HG03060 (cell line): ENCODE results near the gene RALGPS1.
"Not testable (repeated sequence)": the region's sequence is repeated elsewhere in the genome, so short reads cannot be mapped to it uniquely, and the experiment has no call there.

Experiments
- ATAC-seq: cut with Tn5 transposase; IDR thresholded peaks from one replicate; pipeline ENCODE4 v1.9.1; 2021; ENCODE audit warnings: low read depth, moderate number of reproducible peaks; ENCODE audit not compliant: unreplicated experiment

Gene RALGPS1

DNA sequence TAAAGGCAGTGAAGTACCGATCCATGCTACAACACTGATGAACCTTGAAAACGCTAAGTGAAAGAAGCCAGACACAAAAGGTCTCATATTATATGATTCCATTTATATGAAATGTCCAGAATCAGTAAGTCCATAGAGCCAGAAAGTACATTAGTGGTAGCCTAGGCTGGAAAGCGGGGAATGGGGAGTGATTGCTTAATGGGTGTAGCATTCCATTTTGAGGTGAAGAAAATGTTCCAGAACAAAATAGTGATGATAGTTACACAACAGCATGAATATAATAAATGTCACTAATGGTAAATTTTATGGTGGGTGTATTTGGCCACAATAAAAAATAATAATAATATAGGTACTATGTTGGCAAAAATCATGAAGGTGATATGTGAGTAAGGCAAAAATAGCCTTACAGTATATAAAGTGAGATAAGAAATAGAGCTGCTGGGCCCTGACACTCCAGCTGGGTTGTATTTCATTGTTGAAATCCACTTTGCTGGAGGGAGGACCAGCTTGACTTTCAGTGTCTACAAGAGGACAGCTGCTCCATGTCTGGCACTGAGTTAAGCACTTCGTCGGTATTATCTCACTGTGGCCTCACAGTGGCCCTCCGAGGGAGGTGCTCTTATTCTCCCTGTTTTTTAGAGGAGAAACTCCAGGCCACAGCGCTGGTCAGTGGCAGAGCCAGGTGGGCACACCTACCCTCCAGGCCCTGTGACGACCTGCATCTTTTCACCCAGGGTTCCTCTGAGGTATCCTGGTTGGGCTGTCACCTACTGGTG, 230.3 kb downstream of the RALGPS1 start:
- ATAC-seq, result no peak

DNA sequence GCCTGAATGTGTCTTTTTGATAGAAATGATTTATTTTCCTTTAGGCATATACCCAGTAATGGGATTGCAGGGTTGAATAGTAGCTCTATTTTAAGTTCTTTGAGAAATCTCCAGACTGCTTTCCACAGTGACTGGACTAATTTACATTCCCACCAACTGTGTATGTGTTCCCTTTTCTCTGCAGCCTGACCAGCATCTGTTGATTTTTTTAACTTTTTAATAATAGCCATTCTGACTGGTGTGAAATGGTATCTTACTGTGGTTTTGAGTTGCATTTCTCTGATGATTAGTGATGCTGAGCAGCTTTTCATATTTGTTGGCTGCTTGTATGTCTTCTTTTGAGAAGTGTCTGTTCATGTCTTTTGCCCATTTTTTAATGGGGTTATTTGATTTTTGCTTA, 232.3 kb downstream of the RALGPS1 start:
- not testable (repeated sequence) for ATAC-seq

DNA sequence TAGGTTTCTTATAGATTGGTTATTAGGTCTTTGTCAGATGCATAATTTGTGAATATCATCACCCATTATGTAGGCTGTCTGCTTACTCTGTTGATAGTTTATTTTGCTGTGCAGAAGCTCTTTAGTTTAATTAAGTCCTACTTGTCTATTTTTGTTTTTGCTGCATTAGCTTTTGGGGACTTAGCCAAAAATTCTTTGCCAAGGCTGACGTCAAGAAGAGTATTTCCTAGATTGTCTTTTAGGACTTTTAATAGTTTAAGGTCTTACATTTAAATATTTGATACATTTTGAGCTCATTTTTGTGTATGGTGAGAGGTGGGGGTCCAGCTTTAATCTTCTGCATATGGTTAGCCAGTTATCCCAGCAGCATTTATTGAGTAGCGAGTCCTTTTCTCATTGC, 232.7 kb downstream of the RALGPS1 start:
- no peak for ATAC-seq

DNA sequence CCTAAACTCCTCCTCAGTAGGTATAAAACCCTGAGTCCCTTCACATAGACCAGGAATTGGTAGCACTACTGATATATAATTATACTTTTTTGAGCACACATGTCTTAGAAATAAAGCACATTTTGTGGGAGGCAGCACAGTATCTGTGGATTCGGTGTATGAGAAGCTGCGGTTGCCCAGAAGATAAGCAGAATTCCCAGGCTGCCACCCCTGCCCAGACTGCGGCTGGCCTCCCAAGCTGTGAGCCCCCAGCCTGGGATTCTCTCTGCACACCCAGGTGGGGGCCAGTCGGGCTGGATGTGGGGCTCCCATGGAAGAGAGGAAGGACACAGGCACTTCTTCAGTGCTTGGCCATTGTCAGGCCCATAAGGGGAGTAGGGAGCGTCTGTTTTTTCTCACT, 233.4 kb downstream of the RALGPS1 start:
- ATAC-seq, result no peak

DNA sequence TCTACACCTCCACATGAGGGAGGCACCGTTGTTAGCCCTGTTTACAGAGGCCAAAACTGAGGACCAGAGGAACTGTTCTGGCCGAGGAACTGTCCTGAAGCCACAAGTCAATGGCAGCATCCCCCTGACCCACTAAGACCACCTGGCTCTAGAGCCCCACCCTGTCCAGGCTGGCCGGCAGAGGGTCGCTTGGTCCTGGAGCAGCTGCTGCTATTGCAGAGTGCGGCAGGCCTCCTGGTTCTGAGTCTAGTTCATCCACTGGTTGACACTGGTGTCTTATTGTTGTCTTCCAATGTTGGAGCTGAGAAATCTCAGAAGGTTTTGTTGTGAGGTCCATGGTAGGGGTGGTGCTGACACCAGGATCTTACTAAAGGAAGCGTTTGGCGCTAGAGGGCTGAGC, 234.4 kb downstream of the RALGPS1 start:
- no peak for ATAC-seq

DNA sequence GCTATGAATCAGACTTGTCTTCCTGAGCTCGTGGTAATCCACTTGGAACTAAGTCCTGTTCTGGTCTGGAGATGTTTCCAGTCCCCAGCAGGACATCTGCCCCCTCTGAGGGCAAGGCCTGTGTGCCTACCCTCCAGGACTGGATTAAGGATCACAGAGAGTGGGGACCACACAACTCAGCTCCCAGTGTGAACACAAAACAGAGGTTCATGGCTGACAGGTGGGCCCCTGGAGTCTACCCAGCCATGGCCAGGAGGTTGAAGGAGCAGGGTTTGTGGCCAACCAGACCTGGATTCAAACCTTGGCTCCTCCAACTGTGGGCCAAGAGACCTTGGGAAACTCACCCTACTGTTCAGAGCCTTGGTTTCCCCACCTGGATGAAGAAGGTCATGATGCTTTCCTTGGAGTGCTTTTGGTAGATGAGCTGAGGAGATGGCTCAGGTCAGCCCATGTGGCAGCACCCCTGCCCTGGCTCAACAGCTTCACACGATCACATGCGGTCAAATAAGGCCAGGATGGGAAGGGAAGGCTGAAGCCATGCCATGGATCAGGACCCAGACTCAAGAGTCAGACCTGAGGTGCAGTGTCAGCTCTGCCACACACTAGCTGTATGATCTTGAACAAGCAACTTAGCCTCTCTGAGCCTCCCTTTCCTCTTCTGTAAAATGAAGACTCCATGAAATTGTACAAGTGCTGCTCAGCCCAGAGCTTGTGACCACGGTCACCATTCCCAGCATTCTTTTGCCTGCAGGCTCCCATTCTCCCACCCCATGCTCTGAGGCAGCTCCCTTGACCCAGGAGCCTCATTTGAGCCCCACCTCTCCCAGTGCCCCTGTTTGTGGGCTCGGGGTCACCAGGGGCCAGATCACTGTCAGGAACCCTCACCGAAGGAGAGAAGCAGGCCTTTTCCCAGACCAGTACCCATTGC, 235.1 kb downstream of the RALGPS1 start:
- ATAC-seq, result no peak

DNA sequence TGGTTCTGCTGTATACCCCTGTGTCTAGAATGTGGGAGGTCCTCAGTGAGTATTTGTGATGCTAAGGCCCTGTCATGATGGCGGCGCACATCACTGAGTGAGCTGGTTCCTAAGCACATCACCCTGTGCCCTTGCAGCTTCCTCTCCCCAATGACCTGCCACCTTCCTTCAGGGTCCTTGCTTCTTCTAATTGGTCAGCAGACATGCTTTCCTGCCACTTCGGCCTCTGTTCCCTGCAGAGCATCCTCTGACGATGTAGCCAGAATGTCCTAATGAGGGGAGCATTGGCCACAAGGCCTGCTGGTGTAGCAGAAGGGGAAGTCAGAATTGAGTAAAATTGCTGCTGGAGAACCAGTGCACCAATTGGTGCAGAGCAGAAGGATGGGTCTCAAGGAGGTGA, 238.9 kb downstream of the RALGPS1 start:
- ATAC-seq, result no peak

DNA sequence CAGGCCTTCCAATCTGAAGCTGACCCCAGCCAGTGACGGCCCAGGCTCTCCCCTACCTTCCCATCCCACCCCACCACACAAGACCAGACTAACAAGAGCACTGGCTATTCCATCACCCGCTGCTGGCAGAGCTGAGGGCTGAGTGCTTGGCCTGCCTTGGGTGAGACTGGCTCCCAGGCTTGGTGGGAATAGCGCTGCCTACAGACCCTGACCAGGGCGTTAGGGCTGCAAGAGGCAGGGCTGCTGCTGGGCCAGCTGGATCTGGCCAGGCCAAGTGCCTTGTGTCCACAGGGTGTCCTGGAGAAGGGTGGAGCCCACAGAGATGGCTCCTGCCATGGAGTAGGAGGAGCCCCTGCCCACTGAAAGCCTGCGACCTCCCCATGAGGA, 239.4 kb downstream of the RALGPS1 start:
- ATAC-seq, result no peak

DNA sequence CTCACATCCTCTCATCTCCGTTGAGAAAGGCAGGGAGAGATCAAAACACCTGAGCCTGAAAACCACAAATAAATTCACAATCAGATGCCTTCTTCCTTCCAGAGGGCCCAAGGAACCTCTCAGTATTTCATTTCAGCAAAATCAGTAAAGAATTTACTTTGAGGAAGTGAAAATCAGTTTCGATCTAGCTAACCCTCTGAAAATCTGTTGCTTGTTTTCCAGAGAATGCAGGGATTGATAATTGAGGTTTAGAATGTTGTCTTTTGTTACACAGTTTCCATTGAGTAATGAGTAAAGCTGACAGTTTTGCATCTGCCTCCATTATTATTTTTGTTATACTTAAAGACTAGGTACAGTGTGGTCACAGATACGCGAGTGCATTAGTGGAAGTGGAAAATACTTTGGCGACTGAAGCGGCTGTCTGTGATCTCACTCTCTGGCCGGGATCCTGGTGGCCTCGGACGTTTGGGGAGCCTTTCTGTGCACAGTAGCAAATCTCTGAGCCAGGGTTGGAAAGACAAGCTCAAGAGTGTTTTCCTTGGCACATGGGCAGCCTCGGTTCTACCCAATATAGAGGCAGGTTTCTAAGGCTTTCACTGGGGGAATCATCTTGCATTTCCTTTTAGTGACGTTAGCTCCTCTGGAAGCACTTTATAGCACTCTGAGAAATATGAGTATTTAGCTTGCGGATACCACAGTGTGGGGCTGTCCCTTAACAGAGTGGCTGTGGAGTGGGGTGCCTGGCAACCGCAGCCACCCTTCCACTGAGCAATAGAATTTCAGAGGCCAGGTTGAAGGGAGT, 240.0 kb downstream of the RALGPS1 start:
- ATAC-seq, result no peak

DNA sequence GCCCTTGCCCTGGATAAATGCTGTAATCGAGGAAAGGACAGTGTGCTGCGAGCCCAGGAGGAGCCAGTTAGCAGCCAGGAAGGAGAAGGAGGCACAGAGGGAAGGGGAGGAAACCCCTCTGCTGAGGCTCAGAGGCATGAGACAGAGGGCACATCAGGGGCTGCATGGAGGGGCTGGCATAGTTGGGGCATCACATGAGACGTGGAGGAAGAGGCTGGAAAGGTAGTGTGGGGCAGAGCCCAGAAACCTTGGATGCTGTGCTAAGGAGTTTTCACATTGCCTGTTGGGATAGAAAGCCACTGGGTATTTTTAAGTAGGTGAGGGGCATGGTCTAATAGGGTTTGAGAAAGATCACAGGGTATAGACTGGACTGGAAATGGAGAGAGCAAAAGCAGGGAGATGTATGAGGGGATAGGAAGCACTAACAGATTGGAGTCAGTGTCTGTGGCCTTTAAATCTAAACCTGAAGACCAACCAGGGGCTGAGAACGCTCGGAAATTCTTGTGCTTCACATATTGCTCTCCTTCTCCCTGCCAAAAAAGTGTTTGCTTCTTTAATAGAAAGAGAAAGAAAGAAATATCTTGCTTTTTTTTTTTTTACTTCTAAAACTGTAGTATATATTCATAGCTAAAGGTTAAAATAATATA, 240.9 kb downstream of the RALGPS1 start:
- no peak for ATAC-seq

DNA sequence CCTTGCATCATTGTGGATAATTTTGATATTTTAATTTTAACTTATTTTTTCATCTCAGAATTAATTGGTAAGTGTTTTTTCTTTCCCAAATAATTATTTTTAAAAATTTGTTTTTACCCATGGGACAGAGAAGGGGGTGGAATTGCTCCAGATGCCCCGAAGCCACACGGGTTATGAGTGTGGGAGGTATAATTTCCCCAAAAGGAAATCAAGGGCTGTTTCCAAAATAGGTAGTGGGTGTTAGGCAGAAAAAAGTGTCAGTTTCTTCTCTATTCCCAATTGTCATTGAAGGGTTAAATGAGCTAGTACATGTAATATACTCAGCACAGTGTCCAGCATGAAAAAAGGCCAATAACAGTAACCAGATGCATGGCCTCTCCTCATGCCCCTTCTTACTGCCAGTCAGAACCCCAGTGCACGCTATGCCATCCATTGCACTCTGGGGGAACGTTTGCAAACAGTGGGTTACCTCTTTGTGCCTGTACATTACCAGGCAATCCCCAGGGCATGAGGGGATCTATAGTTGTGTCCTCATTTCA, 244.3 kb downstream of the RALGPS1 start:
- ATAC-seq, result no peak

DNA sequence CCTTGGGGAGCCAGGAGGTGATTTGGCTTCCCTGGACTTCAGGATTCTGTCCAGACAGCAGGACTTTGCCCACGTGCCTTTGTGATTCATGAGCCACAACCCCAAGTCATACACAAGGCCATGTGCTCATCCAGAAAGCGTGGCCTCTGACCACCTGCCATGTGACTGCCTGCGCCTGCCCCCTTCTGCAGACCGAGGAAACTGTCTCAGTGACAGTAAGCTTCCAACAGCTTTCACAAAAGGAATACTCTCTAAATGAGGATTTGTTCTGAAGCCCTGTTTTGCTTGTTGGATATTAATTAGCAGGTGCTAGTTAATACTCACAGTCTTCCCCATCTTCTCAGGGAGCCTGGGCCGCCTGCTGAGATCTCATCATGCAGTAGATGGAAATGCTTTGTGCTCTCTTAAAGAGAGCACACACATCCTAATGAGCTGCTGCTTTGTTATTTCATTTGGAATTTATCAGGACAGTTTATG, 244.8 kb downstream of the RALGPS1 start:
- no peak for ATAC-seq

DNA sequence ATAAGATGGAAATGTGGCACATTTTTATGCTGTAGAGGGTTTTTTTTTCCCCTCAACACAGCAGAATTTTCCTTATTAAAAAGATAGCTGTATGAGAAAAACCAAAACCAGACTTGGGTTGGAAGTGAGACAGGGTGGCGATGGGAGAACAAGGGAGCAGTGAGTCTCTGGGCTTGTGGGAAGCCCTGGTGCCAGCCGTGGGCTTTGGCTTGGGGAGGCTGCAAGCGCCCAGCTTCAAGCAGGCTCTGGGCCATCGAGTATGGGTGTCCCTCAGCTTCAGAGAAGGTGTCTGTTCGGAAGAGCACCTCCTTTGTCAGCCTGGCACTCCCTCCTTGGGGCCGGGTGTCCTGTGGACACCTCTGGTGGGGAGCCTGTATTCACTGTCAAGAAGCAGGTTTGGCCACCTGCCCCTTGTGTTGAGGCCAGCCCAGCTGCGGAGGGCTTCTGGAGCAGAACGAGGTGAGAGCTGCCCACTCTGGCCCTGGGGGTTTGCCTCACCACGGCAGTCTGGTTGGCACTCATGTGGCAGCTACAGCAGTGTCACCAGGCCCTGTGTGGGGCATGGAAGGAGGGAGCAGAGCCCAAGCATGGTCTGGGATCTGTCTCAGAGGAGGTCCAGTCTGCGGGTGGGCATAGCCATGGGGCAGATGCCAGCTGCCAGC, 245.5 kb downstream of the RALGPS1 start:
- ATAC-seq, result no peak

DNA sequence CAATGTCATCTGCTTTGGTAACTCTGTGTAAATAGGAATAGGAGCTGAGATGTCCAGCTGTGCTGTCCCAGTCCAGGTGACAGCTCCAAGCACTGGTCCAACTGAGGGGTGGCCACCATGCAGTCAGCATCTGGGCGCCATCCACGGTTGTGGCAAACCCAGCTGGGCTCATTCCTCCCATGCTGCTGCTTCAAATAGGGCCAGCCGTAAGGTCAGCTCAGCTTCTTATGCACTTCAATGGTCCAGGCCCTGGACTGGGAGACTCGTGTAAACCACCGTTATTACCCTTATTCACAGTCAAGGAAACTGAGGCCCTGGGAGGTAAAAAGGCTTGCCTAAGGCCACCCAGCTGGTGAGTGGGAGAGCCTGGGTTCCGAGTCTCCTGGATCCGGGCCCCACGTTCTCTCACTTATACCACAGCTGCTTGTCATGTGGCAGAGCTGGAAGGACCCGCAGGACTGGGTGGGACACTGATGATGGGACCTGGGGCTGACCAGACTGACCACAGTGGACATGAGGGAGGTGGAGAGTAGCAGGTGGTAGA, 246.6 kb downstream of the RALGPS1 start:
- no peak for ATAC-seq

DNA sequence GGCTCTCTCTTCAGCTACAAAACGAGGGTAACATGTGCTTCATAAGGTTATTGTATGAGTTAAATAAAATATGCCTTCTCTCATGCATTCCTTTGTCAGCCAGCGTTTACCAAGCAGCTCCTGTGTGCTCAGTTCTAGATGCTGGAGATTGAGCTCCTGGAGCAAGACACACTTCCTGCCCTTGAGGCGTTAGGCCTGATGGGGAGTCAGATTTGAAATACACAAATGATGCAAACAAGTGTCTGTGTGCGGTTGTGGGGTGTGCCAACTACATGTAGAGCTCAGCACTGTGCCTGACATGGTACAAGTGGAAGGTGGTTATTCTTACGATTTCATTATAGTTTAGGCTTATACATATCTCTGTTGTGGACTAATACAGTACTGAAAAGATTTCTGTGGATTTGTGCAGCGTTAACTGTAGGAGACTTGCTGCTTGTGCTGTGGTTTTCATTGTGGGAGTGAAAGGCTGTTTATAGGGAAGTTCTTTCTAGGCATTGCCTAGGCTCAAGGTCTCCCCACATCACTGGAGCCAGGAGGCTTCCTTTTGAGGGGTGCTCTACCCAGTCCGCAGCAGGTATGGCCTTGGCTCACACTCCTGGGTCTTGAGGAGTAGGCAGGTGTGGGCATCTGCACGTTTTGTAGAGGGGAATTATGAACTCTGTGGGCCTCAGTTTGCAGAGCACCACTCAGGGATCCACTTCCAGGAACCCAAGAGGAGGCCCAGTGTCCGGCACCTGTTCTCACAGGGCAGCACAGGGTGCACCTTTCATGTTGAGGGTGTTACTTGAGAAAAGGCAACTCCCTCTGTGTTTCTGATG, 247.7 kb downstream of the RALGPS1 start:
- ATAC-seq, result no peak

DNA sequence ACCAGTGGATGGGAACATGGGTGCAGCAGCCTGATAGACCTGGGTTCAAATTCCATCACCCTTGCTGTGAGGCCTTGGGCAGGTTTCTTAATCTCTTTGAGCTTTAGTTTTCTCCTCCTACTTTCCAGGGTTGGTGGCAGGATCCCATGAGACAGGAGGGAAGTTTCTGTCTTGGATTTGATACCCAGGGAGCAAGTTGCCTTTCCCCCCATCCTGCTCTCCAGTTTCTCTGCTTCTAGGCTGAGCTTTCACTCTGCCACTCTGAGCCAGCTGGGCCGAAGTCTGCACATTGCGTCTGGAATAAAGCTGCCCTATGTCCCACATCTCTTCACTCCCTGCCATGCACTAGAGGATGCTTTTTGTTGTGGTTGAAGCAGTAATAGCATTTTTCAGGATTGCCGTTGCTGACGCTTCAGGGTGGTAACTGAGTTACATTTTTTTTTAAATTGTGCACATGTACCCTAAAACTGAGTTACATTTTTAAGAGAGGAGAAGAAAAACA, 248.3 kb downstream of the RALGPS1 start:
- ATAC-seq, result no peak

DNA sequence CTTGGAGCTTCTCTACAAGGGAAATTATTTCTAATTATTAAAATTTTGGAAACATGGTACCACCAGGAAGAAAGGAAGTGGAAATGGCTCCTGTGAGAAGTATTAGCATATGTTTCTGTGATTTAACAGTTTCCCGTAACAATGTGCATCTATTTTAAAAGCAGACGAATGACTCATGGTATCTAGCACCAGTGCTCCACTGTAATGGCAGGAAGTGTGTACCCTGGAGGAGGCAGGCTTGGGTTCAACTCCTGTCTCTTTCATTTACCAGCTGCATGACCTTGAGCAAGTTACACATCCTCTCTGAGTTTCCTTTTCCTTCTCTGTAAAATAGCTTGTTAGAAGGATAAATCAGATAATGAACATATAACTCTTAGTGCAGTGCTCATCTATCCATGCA, 248.8 kb downstream of the RALGPS1 start:
- ATAC-seq, result no peak

DNA sequence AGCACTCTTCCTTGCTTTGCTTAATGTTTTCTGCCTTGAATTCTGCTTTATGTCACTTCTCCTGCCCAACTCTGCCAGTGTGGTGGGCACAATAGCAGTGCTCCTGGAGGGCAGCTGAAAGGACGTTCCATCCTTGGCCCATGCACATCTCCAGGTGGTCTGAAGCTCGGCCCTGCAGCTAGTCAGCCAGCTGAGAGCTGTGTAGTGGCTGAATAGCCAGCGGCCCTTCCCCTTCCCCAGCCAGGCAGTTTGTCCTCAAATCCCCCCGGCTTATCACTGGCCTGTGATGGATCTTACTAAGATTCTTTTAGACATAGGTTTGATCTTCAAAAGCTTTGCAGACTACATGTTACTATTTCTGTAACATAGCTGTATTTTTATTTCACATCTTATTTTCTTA, 250.5 kb downstream of the RALGPS1 start:
- no peak for ATAC-seq
